Suppressor macrophage treated with lipopolysaccharide for 4 hours (primary cell): Measurements from ENCODE around the gene DNAJC21.
"Not testable (repeated sequence)": the region's sequence is repeated elsewhere in the genome, so short reads cannot be mapped to it uniquely, and the experiment has no call there.

Experiments
- DNase-seq: peaks from one replicate; pipeline ENCODE4 v3.0.0-alpha.2; 2020

The DNAJC21 gene

GRCh38 chr5:34923694-34924461, 5.5 kb upstream of the DNAJC21 start:
- DNase-seq = peak; percentile 27

- no peak for DNase-seq
These were observed 4.9 kb upstream of the DNAJC21 start for GRCh38 chr5:34924462-34924765.

GRCh38 chr5:34926318-34926888, 3.0 kb upstream of the DNAJC21 start:
- DNase-seq = no peak

GRCh38 chr5:34927785-34928184, 1.6 kb upstream of the DNAJC21 start:
- DNase-seq = no peak

GRCh38 chr5:34928267-34928666, 1.1 kb upstream of the DNAJC21 start:
- DNase-seq = peak; percentile 30

- DNase-seq = peak; percentile 86
These were observed 532 bp downstream of the DNAJC21 start for GRCh38 chr5:34929720-34930461.

GRCh38 chr5:34930462-34930844, 1.1 kb downstream of the DNAJC21 start:
- peak; percentile 3 for DNase-seq

GRCh38 chr5:34930870-34931269, 1.5 kb downstream of the DNAJC21 start:
- no peak for DNase-seq

- DNase-seq = no peak
These were observed 3.6 kb downstream of the DNAJC21 start for GRCh38 chr5:34932947-34933346.

- no peak for DNase-seq
These were observed 12.6 kb downstream of the DNAJC21 start for GRCh38 chr5:34941936-34942335.

- no peak for DNase-seq
These were observed 14.7 kb downstream of the DNAJC21 start for GRCh38 chr5:34944044-34944443.

GRCh38 chr5:34944460-34945047, 15.2 kb downstream of the DNAJC21 start:
- no peak for DNase-seq

- peak; percentile 8 for DNase-seq
These were observed 28.0 kb downstream of the DNAJC21 start for GRCh38 chr5:34957321-34957720.

- DNase-seq = peak; percentile 14
These were observed 28.7 kb downstream of the DNAJC21 start for GRCh38 chr5:34957857-34958690.

GRCh38 chr5:34959323-34959722, 30.0 kb downstream of the DNAJC21 start:
- no peak for DNase-seq

- DNase-seq = no peak
These were observed 38.2 kb downstream of the DNAJC21 start for GRCh38 chr5:34967540-34967939.

- no peak for DNase-seq
These were observed 38.9 kb downstream of the DNAJC21 start for GRCh38 chr5:34968258-34968657.

GRCh38 chr5:34970552-34970951, 41.2 kb downstream of the DNAJC21 start:
- no peak for DNase-seq

- not testable (repeated sequence) for DNase-seq
These were observed 42.3 kb downstream of the DNAJC21 start for GRCh38 chr5:34971655-34972054.

GRCh38 chr5:34976347-34976746, 47.0 kb downstream of the DNAJC21 start:
- no peak for DNase-seq

GRCh38 chr5:34977934-34978613, 48.7 kb downstream of the DNAJC21 start:
- DNase-seq = no peak

- no peak for DNase-seq
These were observed 49.3 kb downstream of the DNAJC21 start for GRCh38 chr5:34978681-34979080.
